HG02571 (cell line): ENCODE measurements around the gene ARFGEF3.
"Not testable (repeated sequence)": the region's sequence is repeated elsewhere in the genome, so short reads cannot be mapped to it uniquely, and the experiment has no call there.

Experiments
- ATAC-seq: cut with Tn5 transposase; IDR thresholded peaks from one replicate; pipeline ENCODE4 v1.9.1; 2021; ENCODE audit warnings: mild to moderate bottlenecking, moderate library complexity; ENCODE audit not compliant: unreplicated experiment

ARFGEF3 gene, protein sequence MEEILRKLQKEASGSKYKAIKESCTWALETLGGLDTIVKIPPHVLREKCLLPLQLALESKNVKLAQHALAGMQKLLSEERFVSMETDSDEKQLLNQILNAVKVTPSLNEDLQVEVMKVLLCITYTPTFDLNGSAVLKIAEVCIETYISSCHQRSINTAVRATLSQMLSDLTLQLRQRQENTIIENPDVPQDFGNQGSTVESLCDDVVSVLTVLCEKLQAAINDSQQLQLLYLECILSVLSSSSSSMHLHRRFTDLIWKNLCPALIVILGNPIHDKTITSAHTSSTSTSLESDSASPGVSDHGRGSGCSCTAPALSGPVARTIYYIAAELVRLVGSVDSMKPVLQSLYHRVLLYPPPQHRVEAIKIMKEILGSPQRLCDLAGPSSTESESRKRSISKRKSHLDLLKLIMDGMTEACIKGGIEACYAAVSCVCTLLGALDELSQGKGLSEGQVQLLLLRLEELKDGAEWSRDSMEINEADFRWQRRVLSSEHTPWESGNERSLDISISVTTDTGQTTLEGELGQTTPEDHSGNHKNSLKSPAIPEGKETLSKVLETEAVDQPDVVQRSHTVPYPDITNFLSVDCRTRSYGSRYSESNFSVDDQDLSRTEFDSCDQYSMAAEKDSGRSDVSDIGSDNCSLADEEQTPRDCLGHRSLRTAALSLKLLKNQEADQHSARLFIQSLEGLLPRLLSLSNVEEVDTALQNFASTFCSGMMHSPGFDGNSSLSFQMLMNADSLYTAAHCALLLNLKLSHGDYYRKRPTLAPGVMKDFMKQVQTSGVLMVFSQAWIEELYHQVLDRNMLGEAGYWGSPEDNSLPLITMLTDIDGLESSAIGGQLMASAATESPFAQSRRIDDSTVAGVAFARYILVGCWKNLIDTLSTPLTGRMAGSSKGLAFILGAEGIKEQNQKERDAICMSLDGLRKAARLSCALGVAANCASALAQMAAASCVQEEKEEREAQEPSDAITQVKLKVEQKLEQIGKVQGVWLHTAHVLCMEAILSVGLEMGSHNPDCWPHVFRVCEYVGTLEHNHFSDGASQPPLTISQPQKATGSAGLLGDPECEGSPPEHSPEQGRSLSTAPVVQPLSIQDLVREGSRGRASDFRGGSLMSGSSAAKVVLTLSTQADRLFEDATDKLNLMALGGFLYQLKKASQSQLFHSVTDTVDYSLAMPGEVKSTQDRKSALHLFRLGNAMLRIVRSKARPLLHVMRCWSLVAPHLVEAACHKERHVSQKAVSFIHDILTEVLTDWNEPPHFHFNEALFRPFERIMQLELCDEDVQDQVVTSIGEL (N-terminal part only)

DNA sequence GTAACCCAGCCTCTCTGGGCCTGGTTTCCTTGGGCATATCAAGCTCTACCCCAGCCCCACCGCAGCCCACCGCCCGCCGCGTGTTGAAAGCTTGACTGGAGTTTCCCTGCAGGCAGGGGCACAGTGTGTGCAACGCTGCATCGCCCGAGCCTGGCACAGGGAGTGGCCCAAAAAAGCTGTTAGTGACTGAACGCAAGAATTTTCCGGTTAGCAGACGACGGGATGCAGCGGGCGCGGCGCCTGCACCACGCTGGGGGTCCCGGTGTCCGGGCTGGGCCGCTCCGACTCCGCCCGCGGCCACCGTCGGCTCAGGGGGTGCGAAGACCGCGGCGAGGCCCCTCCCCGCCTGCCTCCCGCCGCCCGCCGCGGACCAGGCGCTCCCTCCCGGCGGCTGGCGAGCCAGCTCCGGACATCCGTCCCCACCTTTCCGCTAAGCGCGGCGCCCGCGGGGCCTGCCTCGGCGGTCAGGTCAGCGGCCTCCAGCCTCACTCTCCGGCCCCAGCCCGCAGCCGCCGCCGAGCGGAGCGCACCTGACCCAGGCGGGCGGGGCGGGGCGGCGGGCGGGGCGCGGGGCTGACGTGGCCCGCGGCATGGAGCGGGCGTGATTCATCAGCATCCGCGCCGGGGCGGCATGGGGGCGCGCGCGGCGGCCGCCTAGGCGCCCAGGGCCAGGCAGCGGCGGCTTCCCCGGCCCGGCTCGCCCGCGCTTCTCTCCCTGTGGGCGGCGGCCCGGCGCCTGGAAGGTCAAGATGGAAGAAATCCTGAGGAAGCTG is at the start of gene ARFGEF3:
Gene ARFGEF3 (plus strand): TSS at position 602 of the 773 bp plus-strand sequence. CDS start 148 bp downstream, at position 750.
- peak; percentile 81 for ATAC-seq

DNA sequence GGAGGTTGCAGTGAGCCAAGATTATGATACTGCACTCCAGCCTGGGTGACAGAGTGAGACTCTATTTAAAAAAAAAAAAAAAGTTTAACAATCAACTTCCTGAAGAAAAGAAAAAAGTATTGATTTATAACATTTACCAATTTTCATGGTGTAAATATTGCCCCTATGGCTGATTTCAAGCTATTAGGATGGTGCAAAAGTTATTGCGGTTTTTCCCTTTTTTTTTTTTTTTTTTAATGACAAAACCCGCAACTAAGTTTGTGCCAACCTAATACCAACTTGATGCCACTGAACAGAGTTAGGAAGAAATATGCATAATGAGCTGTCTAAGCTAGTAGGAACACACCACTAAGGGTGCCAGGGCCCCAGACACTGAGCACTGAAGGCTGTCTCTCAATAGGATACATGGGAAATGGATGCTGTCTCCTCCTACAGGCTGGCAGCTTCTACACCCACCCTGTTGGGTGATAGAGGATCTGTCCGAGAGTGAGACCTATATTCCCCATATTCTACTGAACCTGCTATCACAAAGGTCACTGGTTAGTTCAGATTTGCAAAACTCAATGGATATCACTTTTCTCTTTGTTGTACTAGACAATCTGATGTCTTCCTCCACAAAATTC is 48.0 kb upstream of the ARFGEF3 start:
- no peak for ATAC-seq

DNA sequence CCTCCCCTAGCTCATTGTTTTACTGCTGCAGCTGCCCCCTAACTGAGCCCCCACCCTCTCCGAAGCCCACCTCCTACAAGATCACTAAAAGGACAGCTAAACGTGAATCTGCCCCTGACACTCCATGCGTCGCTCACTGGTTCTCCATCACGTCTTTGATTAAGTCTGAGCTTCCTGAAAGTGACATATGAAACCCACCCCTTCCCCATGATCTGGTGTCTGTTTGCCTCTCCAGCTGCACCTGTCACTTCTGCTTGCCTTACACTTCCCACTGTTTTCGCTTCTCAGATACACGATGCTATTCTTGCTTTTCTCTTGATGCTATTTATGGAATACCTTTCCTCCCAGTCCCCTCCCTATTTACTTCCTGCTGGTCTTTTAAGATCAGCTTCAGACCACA is 46.5 kb upstream of the ARFGEF3 start:
- ATAC-seq, result no peak

DNA sequence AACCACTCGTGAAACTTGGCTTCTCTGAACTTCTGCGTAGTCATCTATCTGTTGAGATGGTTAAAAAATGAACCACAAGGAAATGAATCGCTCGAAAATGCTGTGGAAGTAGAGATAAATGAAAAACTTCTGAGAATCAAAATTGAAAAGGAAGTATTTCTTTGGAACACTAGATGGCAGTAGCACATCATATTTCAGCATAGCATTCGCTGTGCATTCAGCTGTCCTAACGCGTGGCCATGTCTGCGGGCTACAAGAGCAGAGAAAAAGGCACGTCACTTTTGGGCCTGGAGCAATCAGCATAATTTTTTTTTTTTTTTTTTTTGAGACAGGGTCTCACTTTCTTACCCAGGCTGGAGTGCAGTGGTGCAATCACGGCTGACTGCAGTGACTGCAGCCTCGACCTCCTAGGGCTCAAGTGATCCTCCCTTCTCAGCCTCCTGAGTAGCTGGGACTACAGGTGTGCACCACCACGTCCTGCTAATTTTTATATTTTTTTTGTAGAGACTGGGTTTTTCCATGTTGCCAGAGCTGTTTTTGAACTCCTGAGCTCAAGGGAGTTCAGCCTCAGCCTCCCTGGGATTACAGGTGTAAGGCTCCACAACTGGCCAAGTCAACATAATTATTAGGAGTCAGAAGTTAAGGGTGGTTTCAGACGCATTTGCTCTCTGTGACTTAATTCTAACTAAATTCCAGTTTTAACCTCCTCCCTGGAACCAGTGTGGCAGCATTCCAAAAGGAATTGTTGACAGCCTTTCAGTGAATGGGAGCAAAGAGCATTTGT is 45.7 kb upstream of the ARFGEF3 start:
- ATAC-seq, result peak; percentile 71

DNA sequence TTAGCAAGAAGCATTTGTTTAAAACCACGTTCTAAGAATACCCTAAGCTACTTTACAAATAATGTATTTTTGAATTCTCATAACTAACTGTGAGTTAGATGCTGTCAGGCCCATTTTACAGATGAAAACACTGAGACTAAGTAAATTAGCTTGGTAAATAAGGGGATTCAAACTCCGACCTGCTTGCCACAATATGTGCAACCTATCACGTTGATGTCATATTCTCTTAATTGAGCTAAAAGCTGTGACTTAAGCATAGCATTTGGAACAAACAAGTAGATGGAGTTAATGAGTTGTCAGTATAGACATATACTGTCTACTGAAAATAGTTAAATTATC is 45.1 kb upstream of the ARFGEF3 start:
- ATAC-seq, result no peak

DNA sequence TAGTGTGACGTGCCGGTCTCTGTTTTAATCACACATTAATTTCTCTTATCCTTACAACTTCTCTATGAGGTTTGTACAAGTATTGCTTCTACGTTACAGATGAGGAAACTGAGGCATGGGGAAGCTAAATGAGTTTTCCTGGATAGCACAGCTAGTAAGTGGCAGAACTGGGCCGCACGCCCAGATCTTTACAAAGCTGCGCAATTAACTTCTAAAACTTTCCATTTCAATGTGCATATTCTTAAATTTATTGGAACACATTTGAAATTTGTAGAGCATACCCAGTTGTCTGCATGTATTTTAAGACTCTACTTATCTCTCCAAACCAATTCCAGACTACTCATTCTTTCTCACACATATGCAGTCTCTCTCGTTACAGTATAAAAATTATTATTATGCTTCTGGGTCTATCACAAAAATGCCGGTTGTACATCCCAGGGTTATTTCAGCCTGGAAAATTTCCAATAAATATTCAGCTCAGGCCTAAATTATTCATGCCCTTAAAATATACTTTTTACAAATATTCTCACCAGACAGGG is 44.3 kb upstream of the ARFGEF3 start:
- no peak for ATAC-seq

DNA sequence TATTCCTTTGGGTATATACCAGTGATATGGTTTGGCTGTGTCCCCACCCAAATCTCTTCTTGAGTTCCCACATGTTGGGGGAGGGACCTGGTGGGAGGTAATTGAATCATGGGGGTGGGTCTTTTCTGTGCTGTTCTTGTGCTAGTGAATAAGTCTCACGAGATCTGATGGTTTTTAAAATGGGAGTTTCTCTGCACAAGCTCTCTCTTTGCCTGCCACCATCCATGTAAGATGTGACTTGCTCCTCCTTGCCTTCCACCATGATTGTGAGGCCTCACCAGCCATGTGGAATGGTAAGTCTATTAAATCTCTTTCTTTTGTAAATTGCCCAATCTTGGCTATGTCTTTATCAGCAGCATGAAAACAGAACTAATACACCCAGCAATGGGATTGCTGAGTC is 42.5 kb upstream of the ARFGEF3 start:
- not testable (repeated sequence) for ATAC-seq

DNA sequence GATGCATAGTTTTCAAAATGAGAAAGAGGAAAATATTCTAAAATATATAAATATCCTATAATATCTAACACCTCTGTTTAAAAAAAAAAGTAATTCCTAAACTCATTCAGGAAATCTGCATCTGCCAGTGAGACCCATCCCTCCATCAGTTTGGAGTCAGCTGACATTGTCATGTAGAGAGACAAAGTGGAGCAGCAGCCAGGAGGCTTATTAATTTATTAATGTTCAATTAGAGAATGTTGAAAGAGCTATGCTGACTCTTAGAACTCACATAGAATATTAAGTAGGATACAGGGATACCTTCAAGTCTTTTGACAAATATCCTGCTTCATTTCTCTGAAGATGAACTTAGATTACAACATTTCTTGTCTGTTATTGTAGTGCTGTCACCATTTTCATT is 41.8 kb upstream of the ARFGEF3 start:
- no peak for ATAC-seq

DNA sequence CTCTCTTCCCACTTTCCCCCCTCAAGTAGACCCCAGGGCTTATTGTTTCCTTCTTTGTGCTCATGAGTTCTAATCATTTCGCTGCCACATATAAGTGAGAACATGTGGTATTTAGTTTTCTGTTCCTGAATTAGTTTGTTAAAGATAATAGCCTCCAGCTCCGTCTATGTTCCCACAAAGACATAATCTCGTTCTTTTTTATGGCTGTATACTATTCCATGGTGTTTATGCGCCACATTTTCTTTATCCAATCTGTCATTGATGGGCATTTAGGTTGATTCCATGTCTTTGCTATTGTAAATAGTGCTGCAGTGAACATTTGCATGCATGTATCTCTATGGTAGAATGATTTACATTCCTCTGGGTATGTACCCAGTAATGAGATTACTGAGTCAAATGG is 37.6 kb upstream of the ARFGEF3 start:
- ATAC-seq, result no peak

DNA sequence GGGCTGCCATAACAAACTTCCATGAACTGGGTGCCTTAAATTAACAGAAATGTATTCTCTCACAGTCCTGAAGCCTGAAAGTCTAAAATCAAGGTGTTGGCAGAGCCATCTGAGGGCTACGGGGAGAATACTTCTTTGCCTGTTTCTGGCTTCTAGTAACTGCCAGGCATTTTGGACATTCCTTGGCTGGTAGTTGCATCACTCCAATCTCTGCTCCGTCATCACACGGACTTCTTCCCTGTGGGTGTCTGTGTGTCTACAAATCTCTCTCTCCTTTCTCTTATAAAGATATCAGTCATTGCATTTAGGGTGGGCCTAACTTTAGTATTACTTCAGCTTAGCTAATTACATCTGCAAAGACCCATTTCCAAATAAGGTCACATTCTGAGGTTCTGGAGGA is 33.6 kb upstream of the ARFGEF3 start:
- no peak for ATAC-seq

DNA sequence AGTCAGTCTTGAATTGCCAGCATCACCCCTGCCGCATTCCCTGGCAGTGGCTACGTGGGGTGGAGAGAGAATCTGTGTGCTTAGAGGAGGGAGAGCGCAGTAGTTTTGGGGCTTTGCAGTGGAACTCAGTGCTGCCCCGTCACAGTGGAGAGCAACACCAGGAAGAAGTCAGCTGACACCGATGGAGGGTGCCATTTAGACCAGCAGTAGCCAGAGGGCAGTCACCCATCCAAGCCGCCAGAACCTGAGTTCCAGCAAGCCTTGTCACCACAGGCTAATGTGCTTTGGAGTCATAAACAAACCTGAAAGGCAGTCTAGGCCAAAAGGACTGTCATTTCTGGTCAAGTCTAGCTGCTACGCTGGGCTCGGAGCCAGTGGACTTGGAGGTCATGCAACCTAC is 32.5 kb upstream of the ARFGEF3 start:
- ATAC-seq, result no peak

DNA sequence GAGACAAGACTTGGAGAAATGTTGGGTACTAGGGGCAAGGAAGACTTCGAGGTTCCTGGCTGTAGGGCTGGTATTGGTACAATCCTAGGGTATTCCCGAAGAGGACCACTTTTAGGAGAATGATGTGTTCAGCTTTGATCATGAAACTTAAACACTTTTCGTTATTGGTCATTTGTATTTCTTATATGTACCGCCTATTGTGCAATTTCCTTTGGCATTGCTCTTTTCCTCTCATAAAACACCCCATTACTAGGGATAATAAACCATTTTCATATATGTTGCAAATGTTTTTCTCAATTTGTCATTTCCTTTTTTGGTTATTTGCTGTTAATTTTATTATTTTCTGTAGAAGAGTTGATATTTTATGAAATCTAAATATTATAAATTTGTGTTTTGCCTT is 18.9 kb upstream of the ARFGEF3 start:
- ATAC-seq, result no peak

DNA sequence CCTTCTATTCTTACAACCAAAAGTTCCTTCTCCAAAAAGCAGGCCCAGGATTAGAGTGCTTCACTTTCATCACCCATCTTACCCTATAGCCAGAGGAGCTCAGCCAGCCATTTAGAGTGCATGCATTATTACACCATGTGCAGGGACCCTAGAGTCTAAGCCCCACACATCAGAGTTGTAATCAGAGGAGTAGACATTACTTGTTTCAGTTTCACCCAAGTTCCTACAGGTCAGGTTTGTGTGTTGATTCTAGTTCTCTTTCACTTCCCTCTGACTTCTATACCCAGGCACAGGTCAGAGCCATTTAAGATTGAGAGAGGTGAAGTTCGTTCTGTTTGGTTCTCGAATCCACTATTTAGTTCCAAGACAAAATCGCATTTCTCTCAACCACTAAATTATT is 16.3 kb upstream of the ARFGEF3 start:
- ATAC-seq, result no peak

DNA sequence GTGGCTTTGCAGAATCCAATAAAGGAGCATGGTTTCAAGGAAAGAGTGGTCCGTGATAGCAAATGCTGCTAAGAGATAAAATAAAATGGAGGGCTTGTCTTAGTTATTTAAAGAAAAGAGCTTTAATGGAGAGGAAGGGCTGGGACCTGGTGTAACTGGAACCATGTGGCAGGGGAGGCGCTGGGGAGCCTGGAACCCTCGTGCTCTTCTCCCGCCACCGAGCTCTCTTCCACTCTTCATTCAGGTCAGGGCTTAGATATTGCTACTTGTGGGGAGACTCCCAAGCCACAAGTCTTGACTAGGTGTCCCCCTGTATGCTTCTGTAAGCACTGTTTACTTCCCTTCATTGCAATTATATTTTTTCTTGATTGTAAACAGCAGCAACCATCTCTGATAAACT is 15.2 kb upstream of the ARFGEF3 start:
- no peak for ATAC-seq

DNA sequence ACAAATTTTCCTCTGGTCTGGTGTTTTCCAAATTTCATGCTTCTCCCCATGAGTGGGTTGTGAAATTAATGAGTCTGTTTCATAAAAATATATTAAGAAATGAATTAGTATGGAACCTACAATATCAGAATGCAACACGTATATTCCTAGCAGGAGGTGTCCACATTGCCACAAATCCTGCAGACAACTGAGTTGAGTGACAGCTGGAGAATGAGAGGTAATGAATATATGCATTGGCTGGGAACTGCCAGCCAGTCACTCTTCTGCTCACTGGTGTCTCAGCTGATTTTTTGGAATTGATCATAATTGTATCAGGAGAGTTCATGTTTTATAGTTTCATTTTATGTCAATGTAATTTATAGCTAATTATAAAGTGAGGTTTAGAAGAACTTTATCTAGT is 6.3 kb upstream of the ARFGEF3 start:
- no peak for ATAC-seq

DNA sequence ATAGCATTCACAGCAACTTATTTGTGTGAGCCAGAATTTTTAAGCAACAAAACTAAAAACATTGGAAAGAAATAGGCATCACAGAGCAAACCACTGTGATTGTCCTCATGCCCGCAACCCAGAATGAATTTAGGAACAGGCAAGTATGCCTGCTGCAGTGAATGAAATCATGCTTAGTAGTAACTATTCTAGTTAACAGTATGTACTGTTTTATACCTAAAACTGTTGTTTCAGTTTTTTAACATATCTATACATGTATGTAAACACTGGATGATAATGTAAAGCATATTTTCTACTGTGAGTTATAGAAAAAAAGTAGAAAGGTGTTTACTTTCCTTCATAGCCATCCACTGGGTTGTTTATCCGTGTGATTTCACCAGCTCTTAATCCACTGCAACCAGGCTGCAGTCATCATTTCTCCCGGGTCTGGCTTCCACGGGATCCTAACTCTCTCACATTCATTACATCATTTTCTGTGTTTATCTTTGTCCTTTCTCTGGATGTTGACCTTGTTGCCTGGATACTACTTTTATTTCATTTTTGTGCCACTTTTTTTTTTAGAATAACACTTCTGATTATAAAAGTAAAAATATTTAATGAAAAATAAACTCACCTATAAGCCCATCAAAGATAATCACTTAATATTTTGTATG is 3.6 kb upstream of the ARFGEF3 start:
- no peak for ATAC-seq

DNA sequence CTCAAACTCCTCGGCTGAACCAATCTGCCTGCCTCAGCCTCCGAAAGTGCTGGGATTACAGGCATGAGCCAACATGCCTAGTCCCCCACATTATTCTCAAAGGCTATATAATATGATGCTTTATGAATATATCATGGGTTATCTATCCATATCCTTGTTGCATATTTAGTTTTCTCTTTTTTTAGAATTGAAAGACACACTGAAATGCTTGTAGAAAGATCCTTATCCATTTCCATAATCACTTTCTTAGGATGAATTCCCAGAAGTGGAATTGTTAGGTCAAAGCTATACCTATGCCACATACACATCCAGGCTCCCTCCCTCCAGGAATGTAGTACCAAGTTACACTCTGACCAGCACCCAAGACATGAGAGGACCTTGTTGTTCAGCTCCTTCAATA is 2.5 kb upstream of the ARFGEF3 start:
- ATAC-seq, result no peak

DNA sequence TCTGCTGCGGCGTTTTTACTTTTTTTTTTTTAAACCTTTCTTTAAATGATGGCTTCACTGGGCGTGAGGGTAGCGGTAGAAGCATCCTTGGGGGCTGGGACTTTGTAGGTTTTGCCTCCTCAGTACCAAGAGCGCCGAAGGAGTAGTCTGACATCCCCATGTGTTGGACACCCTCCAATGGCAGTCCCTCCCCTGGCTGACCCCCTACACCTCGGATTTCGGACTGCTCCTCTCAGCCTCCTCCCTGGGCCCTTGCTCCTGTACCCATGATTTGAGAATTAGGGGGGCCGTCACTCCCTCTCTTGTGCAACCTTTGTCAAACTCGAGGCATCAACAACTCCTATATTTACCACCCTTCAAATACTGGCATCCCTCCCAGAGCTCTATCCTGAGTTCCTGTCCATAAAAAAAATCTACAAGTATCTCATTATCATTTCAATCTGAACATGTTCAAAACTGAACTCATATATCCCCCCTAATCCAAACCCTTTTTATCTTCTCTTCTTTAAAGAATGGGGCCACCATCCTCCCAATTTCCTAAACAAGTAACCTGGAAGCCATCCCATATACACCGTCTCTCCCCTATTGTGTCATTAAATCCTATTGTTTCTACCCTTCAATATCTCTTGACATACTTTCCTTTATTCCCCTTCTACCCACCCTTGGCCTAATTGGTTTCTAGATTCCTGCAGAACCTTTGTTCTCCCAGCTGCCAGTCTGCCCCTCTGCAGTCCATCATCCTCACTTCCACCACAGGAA is 1.2 kb upstream of the ARFGEF3 start:
- ATAC-seq, result no peak
